ENCODE measurements around the gene PDE4D.

DNA sequence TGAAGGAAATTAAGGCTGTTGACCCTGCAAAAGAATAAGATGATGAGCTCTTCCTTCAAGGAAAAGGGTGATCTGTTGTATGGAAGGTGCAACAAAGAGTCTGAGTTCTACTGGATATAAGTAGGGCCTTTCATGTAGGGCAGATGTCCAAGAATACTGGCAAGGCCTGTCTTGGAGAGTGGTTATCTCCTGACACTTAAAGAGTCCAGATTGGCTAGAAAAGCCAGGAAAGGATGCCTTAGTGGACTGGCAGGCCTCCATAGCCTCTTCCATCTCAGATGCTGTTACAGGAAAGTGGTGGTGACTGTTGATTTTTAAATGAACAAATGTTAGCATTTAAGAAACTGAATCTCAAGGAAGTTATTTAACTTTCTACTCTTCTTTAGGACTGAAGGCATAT lies 914.4 kb downstream of the PDE4D start:
- TF ChIP-seq, protein P1, sequence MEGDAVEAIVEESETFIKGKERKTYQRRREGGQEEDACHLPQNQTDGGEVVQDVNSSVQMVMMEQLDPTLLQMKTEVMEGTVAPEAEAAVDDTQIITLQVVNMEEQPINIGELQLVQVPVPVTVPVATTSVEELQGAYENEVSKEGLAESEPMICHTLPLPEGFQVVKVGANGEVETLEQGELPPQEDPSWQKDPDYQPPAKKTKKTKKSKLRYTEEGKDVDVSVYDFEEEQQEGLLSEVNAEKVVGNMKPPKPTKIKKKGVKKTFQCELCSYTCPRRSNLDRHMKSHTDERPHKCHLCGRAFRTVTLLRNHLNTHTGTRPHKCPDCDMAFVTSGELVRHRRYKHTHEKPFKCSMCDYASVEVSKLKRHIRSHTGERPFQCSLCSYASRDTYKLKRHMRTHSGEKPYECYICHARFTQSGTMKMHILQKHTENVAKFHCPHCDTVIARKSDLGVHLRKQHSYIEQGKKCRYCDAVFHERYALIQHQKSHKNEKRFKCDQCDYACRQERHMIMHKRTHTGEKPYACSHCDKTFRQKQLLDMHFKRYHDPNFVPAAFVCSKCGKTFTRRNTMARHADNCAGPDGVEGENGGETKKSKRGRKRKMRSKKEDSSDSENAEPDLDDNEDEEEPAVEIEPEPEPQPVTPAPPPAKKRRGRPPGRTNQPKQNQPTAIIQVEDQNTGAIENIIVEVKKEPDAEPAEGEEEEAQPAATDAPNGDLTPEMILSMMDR (optimal IDR thresholded peaks at IDR 0.05 in 1 of 3, IDR thresholded peaks at IDR 0.05 in 1 of 3, conservative IDR thresholded peaks at IDR 0.05 in 1 of 3; ENCODE audit: extremely low read depth in 1 of 3, insufficient read depth in 2 of 3, low read length in 3 of 3): no peak
- no peak for TF ChIP-seq EZH2 (IDR thresholded peaks at IDR 0.05; ENCODE audit: low read length)
